Gastroesophageal sphincter (tissue), 4 donors: ENCODE results near the gene ARHGEF37. TPM values are rescaled to one million over a fixed set of nuclear protein-coding genes. Genes with fewer than 3 reads are reported as not detected.
A peak's percentile ranks its signal among the peaks of the same experiment; 100 is the strongest.

Experiments
- ATAC-seq: fragments of 150-250 bp; one replicate; pipeline ENCODE4 v1.9.1; 2016; ENCODE audit warnings: mild to moderate bottlenecking, moderate library complexity
- H3K27ac ChIP-seq, 4 donors: fragments of 200-600 bp; sonication (generic) in 3 of 4; 1 replicate in 3 of 4; 2 replicates in 1 of 4; pipeline ENCODE4 v1.5.1; 2016 to 2019
- H3K27me3 ChIP-seq: fragments of 200-600 bp; sonication (generic); one replicate; pipeline ENCODE4 v1.5.1; 2019
- H3K36me3 ChIP-seq, 2 donors: fragments of 200-600 bp; sonication (generic); one replicate each; pipeline ENCODE4 v1.5.1; 2019; ENCODE audit warnings: control low read depth in 1 of 2
- H3K4me1 ChIP-seq, 3 donors: fragments of 200-600 bp; sonication (generic); 1 replicate in 2 of 3; 2 replicates in 1 of 3; pipeline ENCODE4 v1.5.1; 2016 to 2019; ENCODE audit warnings: control low read depth in 2 of 3
- H3K4me3 ChIP-seq, 2 donors: fragments of 200-600 bp; sonication (generic); one replicate each; pipeline ENCODE4 v1.5.1; 2019; ENCODE audit warnings: mild to moderate bottlenecking in 1 of 2, moderate library complexity in 1 of 2
- H3K9me3 ChIP-seq, 3 donors: fragments of 200-600 bp; sonication (generic); one replicate each; pipeline ENCODE4 v1.5.1; 2017 to 2019; ENCODE audit warnings: control low read depth in 2 of 3
- CTCF ChIP-seq, 4 experiments: fragments of 200-600 bp in 2 of 4; fragments of 450-650 bp in 2 of 4; sonication (generic) in 1 of 4; IDR thresholded peaks; one replicate each; pipeline ENCODE4 v1.5.1; 2017 to 2019; ENCODE audit warnings: antibody characterized with exemption in 4 of 4, mild to moderate bottlenecking in 2 of 4, moderate library complexity in 2 of 4
- EP300 ChIP-seq: sonication (generic); formaldehyde crosslinking; IDR thresholded peaks from one replicate; pipeline ENCODE4 v1.6.1; 2017; ENCODE audit warnings: antibody characterized with exemption, mild to moderate bottlenecking
- POLR2A ChIP-seq, 2 donors: fragments of 450-650 bp; IDR thresholded peaks; one replicate each; pipeline ENCODE4 v1.6.1; 2017; ENCODE audit warnings: antibody characterized with exemption in 2 of 2, mild to moderate bottlenecking in 2 of 2, moderate library complexity in 1 of 2
- POLR2AphosphoS5 ChIP-seq: sonication (generic); formaldehyde crosslinking; IDR thresholded peaks from one replicate; pipeline ENCODE4 v1.6.1; 2017; ENCODE audit warnings: antibody characterized with exemption
- WGBS, 2 donors: methylation state at CpG; one replicate each; pipeline ENCODE4 v1.1.5; 2018; ENCODE audit warnings: low coverage in 1 of 2; 5-methylcytosine and 5-hydroxymethylcytosine counted together
- total RNA-seq, 4 donors: library from RNA; depleted of rRNA; stranded (reverse); fragments of >200 nt; gene quantifications; one replicate each; pipeline ENCODE4 v1.1.0, GENCODE V29; 2016

Gene ARHGEF37
- total RNA-seq, 4 donors from 2014 or later = 13.5 to 30.6 (median 20.1) TPM

GRCh38 chr5:149679876-149680809 is 98.8 kb downstream of the ARHGEF37 start:
- 42 to 82% methylated on average over 3 to 7 of the region's 7 CpGs for WGBS, 2 donors
- no peaks in the 10 kb centered on the region for H3K27me3 ChIP-seq
- H3K9me3 ChIP-seq = no peaks in the 10 kb centered on the region
- H3K4me3 ChIP-seq = no peak overlapping the region
- H3K4me1 ChIP-seq = no peaks in the 10 kb centered on the region
- ATAC-seq = no peak
- TF ChIP-seq POLR2AphosphoS5 (no peak), POLR2A (IDR thresholded peaks at IDR 0.05) (no peak), EP300 (no peak), CTCF (IDR thresholded peaks at IDR 0.05) (no peak)
- no peak overlapping the region for H3K27ac ChIP-seq
- no peaks in the 10 kb centered on the region for H3K36me3 ChIP-seq

- Histone ChIP-seq H3K27ac (no peak overlapping the region), H3K36me3 (no peaks in the 10 kb centered on the region), H3K4me1 (no peaks in the 10 kb centered on the region), H3K4me3 (no peak overlapping the region), H3K9me3 (no peaks in the 10 kb centered on the region), H3K27me3 (no peaks in the 10 kb centered on the region)
- WGBS, 2 donors = 80 to 100% methylated on average over 1 of the region's 2 CpGs
- ATAC-seq = peak; percentile 79
- TF ChIP-seq EP300 (no peak), CTCF (IDR thresholded peaks at IDR 0.05) (no peak), POLR2A (IDR thresholded peaks at IDR 0.05) (no peak), POLR2AphosphoS5 (no peak)
Measured at GRCh38 chr5:149680810-149681221, 99.5 kb downstream of the ARHGEF37 start.

GRCh38 chr5:149681252-149681651 is 100.0 kb downstream of the ARHGEF37 start:
- Histone ChIP-seq H3K9me3 (no peaks in the 10 kb centered on the region), H3K27me3 (no peaks in the 10 kb centered on the region), H3K4me1 (no peaks in the 10 kb centered on the region), H3K4me3 (no peak overlapping the region), H3K27ac (no peak overlapping the region), H3K36me3 (no peaks in the 10 kb centered on the region)
- no peak for ATAC-seq
- 100% methylated on average over 1 of the region's 5 CpGs; no CpG with 5 or more reads in 1 of the 2 donors for WGBS, 2 donors
- TF ChIP-seq POLR2AphosphoS5 (no peak), EP300 (no peak), CTCF (IDR thresholded peaks at IDR 0.05) (no peak), POLR2A (IDR thresholded peaks at IDR 0.05) (no peak)

GRCh38 chr5:149681922-149682321 is 100.6 kb downstream of the ARHGEF37 start:
- no peaks in the 10 kb centered on the region for H3K27me3 ChIP-seq
- H3K27ac ChIP-seq = no peak overlapping the region
- no peaks in the 10 kb centered on the region for H3K9me3 ChIP-seq
- no peak overlapping the region for H3K4me3 ChIP-seq
- no peaks in the 10 kb centered on the region for H3K4me1 ChIP-seq
- H3K36me3 ChIP-seq = no peaks in the 10 kb centered on the region
- TF ChIP-seq CTCF (IDR thresholded peaks at IDR 0.05) (no peak), POLR2A (IDR thresholded peaks at IDR 0.05) (no peak), EP300 (no peak), POLR2AphosphoS5 (no peak)
- ATAC-seq = no peak
- 88% methylated on average over 1 of the region's 2 CpGs; no CpG with 5 or more reads in 1 of the 2 donors for WGBS, 2 donors
